GM12801 (cell line): ENCODE results near the gene DIAPH2.

Source experiments
- TF ChIP-seq, protein P1 (sequence below): IDR thresholded peaks from one replicate; pipeline ENCODE4 v1.5.1; 2011; ENCODE audit warnings: control low read depth; ENCODE audit not compliant: insufficient read length; ENCODE audit errors: extremely low read depth

Gene DIAPH2

DNA sequence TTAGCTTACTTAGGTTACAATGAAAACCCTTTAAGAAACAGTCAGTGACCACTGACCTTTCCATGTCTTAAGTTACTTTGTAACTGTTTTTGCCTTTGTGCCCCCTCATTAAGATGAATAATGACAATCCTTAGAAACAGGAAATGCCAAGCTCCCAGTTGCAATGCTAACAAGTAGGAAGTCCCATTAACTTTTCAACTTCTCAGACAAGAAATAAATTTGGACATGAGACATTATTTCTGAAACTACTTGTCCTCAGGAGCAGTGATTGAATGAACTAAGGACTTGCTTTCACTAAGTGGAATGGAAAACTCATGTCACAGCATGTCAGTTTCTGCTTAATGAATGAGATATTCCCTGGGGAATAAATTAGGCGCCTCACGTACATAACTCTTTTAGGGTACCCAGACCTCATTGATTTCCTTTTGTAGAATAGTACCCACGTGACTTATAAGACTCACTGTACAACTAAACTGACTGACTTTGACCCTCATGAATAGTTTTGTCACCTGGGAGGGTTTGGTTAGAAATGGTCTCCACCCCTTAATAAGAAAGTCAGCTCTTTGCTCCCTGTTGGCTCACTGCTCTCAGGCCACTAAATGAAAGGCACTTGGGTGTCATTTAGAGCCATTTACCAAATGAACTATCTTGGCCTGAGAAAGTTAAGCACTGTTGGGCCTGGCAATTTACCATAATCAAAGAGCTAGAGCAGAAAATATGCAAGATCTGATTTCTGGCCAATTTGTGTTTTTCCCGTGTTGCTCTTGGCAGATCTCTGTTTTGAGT is 582.9 kb downstream of the DIAPH2 start:
- TF ChIP-seq, protein P1, sequence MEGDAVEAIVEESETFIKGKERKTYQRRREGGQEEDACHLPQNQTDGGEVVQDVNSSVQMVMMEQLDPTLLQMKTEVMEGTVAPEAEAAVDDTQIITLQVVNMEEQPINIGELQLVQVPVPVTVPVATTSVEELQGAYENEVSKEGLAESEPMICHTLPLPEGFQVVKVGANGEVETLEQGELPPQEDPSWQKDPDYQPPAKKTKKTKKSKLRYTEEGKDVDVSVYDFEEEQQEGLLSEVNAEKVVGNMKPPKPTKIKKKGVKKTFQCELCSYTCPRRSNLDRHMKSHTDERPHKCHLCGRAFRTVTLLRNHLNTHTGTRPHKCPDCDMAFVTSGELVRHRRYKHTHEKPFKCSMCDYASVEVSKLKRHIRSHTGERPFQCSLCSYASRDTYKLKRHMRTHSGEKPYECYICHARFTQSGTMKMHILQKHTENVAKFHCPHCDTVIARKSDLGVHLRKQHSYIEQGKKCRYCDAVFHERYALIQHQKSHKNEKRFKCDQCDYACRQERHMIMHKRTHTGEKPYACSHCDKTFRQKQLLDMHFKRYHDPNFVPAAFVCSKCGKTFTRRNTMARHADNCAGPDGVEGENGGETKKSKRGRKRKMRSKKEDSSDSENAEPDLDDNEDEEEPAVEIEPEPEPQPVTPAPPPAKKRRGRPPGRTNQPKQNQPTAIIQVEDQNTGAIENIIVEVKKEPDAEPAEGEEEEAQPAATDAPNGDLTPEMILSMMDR, result no peak

DNA sequence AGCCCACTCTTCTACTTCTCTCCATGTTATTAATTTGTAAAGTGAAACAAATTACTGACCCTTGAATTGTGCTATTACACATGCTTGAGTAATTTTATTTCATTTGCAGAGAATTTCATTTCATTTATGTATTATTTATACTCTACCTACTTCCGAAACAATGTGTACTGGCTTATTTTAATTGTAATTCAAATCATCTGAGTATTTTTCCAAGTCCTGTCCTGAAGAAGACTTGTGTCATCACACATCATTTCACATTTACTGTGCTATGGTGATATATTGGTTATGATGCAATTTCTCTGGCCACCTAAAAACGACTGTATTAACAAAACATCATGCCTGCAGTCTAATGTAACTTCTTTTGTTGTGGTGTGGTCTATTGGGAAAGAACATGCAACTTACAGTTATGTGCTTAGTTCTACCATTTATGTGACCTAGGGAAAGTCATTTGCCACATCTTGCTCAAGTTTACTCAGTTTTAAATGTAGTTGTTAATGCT is 583.6 kb downstream of the DIAPH2 start:
- TF ChIP-seq, protein P1, result no peak

DNA sequence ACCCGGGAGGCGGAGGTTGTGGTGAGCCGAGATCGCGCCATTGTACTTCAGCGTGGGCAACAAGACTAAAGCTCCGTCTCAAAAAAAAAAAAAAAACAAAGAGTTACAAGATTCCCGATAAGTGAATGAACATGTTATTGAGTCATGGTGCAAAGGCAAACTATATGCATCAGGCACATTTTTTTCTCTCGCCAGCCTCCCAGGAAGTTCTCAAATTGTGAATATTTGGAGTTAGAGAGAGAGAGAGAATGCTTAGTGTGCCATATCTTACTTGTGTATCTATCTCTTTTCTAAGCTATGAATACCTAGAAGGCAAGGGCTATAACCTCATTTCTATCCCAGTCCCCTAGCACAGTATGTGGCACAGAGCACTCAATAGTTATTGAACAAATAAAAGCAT is 599.9 kb downstream of the DIAPH2 start:
- TF ChIP-seq, protein P1, result no peak

DNA sequence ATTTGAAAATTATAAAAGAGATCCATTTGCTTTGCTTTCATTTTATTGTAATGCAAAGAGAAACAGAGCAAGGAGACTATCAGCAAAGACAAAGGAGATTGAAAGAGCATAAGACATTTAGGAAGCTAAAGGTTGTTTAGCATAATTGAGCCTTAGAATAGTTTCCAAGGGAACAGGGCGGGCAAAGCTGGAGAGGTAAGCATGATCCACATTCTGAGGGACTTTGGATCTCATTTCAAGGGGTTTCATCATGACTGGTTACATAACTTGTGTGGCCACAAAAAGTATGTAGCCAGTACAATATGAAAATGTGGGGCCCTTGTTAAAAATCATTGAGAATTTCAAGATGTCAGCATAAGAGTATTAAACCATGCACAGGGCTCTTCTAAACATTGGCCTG is 605.6 kb downstream of the DIAPH2 start:
- TF ChIP-seq, protein P1, result no peak

DNA sequence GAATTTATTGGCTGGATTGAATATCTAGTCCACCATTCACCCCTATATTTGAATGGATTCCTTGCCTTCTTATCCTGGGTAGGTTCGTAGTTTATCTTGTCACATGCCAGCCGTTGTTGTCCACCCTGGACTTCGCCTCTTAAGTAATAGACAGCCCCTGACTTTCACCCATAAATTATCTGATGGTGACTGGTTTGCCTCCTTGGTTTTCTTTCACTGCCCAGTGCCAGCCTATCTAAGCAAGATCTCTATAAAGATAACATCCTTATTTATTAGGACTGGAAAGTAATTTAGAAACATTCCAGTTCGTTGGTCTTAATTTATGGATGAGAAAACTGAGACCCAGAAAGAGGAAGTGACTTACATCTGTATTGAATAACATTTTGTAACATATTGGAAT is 609.4 kb downstream of the DIAPH2 start:
- TF ChIP-seq, protein P1, result no peak

DNA sequence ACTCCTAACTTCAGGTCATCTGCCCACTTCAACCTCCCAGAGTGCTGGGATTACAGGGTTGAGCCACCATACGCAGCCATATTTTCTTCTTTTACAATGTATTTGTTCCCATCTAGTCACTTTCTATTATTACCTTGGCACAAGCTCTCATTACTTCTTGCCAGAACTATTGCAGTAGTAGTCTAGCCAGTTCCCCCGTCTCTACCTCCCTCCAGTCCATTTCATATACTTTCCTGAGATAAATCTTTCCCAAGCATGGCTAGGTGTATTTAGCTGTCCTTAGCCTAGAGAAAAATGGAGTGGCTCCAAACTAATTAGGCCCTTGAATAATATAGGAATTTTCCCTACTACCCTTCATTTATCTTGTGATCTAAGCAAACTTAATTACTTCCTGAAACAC is 611.3 kb downstream of the DIAPH2 start:
- TF ChIP-seq, protein P1, result no peak

DNA sequence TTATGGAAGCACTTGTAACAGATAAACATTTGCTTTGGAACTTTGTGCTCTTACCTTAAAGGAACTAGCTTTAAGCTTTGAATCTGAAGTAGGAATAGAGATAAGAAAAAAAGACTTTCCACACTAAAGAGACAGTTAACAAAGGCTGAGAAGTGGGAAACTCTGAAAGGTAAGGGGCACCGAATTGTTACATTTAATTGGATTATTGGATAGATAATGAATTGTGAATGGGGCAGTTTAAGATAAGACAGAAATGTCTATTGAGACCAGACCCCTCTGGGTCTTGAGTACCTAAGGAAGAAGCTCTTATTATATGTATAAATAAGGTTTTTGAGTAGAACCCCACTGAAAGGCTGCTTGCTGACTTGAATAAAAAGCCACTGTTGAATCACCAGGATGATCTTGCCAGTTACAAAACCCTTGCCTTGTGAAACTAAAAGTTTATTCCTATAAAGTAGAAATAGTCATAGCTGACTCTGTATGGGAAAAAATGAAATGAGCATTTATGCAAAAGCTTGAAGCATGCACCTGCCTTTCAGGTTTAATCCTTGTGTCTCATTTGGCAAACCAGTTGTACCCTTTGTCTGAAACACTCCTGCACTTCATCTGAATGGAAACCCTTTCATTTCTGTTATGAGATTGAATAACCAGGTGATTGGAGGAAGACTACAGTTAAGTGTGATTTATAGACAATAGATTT is 622.3 kb downstream of the DIAPH2 start:
- TF ChIP-seq, protein P1, result no peak
